ENCODE results near the gene ERVW-1.
"Not testable (repeated sequence)": the region's sequence is repeated elsewhere in the genome, so short reads cannot be mapped to it uniquely, and the experiment has no call there.

The ERVW-1 gene

DNA sequence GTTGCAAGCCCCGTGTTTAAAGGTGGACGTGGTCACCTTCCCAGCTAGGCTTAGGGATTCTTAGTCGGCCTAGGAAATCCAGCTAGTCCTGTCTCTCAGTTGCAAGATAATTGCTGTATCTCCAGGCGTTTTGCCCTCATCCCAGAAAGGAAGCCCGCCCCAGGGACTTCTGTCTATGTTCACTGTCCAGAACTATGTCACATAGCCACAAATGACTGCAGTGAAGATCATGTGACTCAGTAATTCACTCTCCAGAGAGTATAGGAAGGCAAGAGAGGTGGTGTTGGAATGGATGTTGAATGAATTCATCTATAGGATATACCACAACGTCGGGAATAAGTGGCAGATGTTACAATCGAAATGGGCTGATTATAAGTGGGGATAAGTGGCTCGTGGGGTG lies 349 bp upstream of the ERVW-1 start:
- in situ Hi-C loops (cut with HindIII; ENCODE audit: low pct_ligation_motif_present, low pct_unique_long_range_greater_than_20kb, low sequenced_read_pairs): no loop called here
- DNase-seq: no peak

DNA sequence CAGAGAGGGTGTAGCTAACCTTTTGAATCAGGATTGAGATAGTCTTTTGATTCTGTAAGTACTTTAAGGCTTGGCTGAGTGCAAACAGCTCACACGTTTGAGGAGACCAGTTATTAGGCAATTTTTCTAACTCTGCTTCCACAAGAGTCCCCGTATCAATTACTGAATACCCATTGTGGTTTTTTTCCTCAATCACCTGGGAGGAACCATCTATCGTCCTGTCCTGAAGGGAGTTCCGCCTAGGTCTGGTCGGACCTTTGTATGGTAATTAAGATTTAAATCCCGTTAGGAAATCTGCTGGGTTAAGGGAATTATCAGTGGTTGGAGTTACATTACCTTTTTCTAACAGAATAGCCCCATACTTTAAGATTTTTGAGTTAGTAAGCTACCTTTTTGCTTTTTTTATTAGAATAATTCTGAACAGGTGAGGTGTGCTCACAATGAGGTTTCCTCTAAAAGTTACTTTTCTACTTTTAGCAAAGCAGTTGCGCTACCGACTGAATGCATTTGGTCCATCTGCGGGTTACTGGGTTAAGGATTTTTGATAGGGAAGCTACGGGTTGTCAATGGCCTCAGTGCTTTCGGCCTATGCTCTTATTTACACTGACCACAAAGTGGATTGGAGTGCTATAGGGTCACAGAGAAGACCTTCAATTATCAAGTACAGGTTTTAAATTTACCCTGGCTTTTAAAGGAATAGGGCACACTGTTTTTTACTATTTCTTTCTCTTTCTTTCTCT lies 1.7 kb downstream of the ERVW-1 start:
- in situ Hi-C loops (cut with HindIII; ENCODE audit: low pct_ligation_motif_present, low pct_unique_long_range_greater_than_20kb, low sequenced_read_pairs); DNase-seq: not testable (repeated sequence)

DNA sequence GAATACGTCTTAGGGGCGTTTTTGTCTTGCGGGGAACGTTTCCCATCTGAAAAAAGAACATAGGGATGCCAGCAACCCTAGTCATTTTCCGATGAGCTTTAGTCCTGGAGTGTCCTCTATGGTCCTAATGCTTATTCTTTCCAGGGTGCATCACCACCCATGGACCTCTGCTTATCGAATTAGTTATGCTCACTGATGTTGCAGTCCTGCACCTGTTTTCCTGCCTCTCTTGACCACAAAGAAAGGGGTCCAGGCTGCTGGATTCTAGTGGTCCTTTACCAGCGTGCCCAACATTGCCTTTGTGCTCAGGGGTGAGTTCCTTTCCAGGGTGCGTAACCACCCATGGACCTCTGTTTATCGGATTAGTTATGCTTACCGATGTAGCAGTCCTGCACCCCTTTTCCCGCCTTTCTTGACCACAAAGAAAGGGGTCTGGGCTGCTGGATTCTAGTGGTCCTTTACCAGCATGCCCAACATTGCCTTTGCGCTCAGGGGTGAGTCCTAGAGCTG lies 2.4 kb downstream of the ERVW-1 start:
- DNase-seq; in situ Hi-C loops (cut with HindIII; ENCODE audit: low pct_ligation_motif_present, low pct_unique_long_range_greater_than_20kb, low sequenced_read_pairs): not testable (repeated sequence)

DNA sequence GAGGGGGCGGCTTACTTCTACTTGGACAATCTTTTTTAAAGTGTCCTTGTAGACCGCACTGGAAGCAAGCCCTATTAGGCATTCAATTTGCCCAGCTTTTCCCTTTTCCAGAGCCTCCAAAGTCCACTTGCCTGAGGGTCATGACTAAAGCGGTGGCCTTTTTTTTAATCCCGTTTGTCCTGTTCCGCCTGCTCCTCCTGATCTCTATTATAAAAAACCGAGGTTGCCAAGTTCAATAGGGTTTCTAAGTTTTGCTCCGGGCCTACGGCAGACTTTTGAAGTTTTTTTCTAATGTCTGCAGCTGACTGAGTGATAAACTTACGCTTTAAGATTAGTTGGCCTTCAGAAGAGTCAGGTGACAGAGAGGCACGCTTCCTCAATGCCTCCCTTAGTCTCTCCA lies 3.8 kb downstream of the ERVW-1 start:
- in situ Hi-C loops (cut with HindIII; ENCODE audit: low pct_ligation_motif_present, low pct_unique_long_range_greater_than_20kb, low sequenced_read_pairs); DNase-seq: not testable (repeated sequence)

DNA sequence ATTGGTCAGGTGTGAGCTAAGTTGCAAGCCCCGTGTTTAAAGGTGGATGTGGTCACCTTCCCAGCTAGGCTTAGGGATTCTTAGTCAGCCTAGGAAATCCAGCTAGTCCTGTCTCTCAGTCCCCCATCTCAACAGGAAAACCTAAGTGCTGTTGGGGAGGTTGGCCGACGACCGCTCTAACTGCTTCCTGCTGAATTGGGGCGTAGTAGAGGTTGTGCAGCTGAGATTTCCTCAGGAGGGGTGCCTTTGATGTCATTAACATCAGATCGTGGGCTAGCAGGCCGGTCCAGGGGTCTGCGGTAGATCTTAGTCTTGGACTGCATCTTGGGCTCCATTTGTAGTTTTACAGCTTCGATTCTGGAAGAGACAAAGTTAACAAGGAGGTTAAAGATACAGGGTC lies 9.2 kb downstream of the ERVW-1 start:
- DNase-seq; in situ Hi-C loops (cut with HindIII; ENCODE audit: low pct_ligation_motif_present, low pct_unique_long_range_greater_than_20kb, low sequenced_read_pairs): not testable (repeated sequence)

DNA sequence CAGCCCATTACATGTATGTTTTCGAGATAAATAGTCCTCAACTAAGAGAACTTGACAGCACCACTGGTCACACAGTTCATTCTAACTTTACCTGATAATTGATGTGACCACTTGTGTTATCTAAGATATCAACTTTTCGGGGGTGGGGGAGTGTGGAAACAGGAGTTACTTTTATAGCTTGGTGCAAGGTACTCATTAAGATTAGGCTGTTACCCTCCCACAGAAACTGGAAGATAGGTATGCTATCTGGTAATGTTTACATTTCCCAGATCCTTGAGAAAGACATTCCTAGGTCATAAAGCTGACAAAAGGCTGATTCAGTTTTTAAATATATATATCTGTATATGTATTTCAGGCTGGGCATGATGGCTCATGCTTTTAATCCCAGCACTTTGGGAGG lies 11.1 kb downstream of the ERVW-1 start:
- in situ Hi-C loops (cut with HindIII; ENCODE audit: low pct_ligation_motif_present, low pct_unique_long_range_greater_than_20kb, low sequenced_read_pairs): no loop called here
- no peak for DNase-seq

DNA sequence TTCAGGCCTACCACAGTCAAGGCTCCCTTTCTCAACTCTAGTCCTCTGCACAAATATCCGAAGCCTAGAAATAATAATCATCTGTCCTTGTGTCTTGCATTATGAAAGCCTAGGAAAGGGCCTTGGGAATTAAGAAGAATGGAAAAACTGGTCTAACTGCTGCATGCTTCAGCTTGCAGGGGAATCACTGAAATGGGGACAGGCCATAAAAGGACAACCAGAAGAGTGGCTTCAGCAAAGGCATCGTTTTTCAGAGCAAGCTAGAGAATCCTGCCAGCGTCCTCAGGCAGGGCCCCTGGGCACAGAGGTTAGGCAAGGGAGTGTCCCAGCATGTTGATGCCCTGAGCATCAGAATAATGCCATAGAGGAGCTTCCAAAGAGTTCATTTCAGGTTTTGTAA lies 13.2 kb downstream of the ERVW-1 start:
- no peak for DNase-seq
- in situ Hi-C loops (cut with HindIII; ENCODE audit: low pct_ligation_motif_present, low pct_unique_long_range_greater_than_20kb, low sequenced_read_pairs): no loop called here

DNA sequence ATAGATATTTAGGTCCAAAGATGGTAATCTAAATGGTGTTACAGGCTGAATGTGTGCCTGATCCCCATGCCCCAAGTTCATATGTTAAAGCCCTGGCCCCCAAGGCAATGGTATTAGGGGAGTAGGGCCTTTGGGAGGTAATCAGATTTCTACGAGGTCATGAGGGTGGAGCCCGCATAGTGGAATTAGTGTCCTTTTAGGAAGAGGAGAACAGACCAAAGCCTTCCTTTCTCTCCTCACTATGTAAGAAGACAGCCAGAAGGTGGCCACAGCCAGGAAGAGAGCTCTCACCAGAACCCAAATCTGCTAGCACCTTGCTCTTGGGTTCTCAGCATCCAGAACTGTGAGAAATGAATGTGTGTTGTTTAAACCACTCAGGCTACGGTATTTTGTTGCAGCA lies 15.2 kb downstream of the ERVW-1 start:
- no peak for DNase-seq
- in situ Hi-C loops (cut with HindIII; ENCODE audit: low pct_ligation_motif_present, low pct_unique_long_range_greater_than_20kb, low sequenced_read_pairs): no loop called here

DNA sequence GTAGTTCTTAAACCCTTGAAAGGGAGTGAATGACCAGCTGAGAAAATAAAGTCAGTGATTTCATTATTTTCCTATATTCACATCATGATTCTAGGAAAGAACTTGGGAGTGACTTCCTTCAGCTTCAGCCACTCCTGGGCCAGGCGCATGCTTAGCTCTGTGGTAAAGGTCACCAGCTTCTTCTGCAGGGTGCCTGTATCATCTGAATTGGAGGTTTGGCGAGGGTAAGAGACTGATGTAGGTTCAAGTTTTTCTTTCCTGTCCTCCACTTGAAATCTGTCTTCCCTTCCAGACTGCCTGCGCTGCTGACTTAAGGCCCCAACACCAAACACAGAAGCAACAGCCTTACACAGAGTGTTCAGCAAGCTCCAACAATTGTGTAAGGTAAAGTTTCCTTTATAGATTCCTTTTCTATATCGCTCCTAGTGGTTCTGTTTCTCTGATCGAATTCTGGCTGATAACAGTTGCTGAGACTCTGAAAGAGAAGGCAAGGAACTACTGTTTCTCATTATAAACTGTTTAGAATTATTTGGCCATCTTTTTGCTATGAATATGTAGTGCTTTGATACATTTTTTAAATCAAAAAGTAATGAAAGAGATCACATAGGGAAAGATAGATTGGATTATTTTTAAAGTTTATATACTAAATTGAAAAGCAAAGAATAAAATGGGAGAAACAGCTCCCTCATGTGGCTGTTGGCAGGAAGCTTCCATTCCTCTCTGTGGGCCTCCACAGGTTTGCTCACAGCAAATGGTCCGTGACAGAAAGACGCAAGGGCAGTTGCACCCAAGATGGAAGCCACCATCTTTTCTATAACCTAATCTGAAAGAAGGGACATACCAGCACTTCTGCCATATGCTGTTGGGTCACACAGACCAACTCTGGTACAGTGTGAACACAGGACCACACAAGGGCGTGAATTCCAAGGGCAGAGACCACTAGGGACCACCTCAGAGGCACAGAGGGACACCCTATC lies 16.4 kb downstream of the ERVW-1 start:
- in situ Hi-C loops (cut with HindIII; ENCODE audit: low pct_ligation_motif_present, low pct_unique_long_range_greater_than_20kb, low sequenced_read_pairs): no loop called here
- DNase-seq: peak; percentile 83

DNA sequence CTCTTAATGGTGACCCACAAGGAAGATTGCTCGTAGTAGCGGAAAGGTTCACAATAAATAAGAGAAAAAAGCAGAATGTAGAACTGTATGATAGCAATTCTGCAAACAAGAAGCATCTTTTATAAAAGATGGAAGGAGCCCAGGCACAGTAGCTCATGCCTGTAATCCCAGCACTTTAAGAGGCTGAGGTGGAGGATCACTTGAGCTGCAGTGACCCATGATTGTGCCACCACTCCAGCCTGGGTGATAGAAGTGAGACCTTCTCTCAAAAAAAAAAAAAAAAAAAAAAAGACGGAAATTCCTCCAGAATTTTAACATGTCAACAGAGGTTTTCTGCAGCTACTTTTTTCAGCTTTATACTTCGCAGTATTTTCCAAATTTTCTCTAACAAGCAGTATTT lies 17.2 kb downstream of the ERVW-1 start:
- in situ Hi-C loops (cut with HindIII; ENCODE audit: low pct_ligation_motif_present, low pct_unique_long_range_greater_than_20kb, low sequenced_read_pairs): no loop called here
- no peak for DNase-seq

DNA sequence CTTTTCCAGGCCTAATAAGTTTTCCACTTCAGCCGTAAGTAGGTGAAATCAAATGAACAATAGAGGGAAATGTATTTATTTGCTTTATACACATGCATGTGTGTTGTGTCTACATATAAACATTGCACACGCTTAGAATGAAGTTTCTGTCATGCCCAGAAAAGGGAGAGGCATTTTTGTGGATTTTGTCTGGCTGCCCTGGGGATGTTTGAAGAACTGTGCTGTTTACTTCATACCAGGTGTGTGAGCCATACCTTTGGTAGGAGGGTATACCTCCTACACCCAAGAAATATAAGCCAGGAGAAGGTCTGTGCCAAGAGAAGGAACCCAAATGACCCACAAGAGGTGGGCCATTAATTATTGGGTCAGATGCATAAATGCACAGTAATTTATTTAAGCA lies 17.6 kb downstream of the ERVW-1 start:
- in situ Hi-C loops (cut with HindIII; ENCODE audit: low pct_ligation_motif_present, low pct_unique_long_range_greater_than_20kb, low sequenced_read_pairs): no loop called here
- no peak for DNase-seq

DNA sequence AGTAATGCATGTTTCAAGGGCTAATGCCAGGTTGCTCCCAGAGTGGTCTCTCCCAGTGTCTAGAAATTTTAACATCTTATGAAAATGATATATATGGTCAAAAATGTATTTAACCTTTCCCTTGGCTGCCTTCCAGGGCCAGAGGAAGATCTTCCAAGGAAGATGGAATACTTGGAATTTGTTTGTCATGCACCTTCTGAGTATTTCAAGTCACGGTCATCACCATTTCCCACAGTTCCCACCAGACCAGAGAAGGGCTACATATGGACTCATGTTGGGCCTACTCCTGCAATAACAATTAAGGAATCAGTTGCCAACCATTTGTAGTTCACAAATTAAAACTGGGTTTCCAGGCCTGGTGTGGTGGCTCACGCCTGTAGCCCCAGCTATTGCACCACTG lies 21.5 kb downstream of the ERVW-1 start:
- in situ Hi-C loops (cut with HindIII; ENCODE audit: low pct_ligation_motif_present, low pct_unique_long_range_greater_than_20kb, low sequenced_read_pairs): no loop called here
- DNase-seq: no peak

DNA sequence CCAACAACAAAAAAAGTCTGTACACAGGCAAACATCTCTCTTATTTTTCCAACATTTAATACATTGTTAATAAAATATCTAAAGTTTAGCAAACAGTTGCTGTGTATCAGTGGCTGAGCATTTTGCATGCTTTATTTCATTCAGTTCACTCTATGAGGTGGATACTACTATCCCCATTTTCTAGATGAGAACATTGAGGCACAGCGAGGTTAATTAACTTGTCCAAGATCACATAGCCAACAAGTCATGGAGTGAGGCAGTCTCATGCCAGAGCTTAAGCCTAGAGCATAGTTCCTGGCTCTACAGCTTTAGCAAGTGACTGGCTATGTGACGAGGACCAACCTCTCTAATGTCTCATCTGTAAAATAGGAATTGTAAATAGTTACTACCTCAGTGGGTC lies 26.1 kb downstream of the ERVW-1 start:
- DNase-seq: no peak
- in situ Hi-C loops (cut with HindIII; ENCODE audit: low pct_ligation_motif_present, low pct_unique_long_range_greater_than_20kb, low sequenced_read_pairs): no loop called here

DNA sequence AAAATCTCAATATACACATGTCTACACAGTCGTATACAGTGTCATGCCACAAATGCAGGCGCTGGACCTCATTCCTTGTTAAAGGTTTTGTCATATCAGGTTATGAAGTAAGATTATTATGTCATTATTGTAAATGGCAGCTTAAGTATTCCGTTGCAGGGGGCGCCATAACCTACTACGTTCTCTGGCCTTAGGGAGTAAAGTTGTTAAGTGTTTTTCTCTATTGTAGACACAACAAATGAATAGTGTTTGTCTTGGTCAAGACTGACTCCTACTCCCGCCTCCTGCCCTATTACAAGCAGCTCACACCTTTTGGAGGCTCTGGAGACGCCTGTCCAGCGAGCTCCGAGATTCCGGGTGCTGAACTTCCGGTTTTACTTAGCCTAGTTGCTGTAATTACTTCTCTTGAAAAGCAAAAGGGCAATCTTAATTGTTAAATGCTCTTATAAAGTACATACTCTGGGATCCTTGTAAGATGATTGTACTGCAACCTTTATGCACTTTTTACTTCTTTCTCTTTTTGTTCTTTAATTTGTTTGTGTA lies 29.5 kb downstream of the ERVW-1 start:
- peak; percentile 79 for DNase-seq
- in situ Hi-C loops (cut with HindIII; ENCODE audit: low pct_ligation_motif_present, low pct_unique_long_range_greater_than_20kb, low sequenced_read_pairs): no loop called here

DNA sequence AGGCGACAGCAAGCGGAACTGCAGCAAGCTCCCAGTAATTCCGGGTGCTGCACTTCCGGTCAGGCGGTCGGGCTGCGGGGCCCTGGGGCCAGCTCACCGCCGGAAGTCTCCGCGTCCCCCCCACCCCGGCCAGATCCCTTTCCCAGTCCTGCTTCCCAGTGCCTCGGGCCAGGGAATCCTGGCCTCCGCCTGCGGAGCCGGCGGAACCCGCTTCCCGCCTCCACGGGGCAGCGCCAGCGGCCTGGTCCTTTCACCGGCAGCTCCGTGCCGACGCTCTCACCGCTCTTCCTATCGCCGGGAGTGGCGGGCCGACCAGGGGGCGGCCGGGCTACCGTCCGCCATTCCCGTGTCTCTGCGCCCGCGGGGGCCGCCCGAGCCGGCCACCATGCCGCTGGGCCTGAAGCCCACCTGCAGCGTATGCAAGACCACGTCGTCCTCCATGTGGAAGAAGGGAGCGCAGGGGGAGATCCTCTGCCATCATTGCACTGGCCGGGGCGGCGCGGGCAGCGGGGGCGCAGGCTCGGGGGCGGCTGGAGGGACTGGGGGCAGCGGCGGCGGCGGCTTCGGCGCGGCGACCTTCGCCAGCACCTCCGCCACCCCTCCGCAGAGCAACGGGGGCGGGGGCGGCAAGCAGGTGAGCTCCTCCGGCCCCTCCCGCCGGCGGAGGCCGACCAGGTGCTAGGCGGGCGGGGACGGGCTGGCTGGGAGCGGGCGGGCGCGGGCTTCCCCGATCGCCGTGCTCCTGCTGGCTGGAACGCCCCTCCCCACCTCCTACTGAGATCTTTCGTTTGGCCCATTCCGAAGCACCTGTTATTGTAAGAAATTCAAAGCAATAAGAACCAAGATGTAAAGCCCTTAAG lies 30.2 kb downstream of the ERVW-1 start, which contains the start of gene GATAD1:
Gene GATAD1 (plus strand): TSS at position 138 of the 860 bp plus-strand sequence. CDS start 248 bp downstream, at position 386.
- in situ Hi-C loops (cut with HindIII; ENCODE audit: low pct_ligation_motif_present, low pct_unique_long_range_greater_than_20kb, low sequenced_read_pairs): no loop called here

DNA sequence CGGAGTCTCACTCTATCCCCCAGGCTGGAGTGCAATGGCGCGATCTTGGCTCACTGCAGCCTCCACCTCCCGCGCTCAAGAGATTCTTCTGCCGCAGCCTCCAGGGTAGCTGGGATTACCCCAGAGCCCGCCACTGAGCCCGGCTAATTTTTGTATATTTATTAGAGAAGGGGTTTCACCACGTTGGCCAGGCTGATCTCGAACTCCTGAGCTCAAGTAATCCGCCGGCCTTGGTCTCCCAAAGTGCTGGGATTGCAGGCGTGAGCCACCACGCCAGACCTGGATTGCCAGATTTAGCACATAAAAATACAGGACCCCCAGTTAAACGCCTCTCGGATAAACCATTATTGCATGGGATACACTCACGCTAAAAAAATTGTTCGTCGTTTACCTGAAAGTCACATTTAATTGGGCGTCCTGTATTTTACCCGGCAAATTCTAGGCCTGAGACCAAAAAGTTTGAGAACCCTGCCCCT lies 30.8 kb downstream of the ERVW-1 start:
- DNase-seq: no peak
- in situ Hi-C loops (cut with HindIII; ENCODE audit: low pct_ligation_motif_present, low pct_unique_long_range_greater_than_20kb, low sequenced_read_pairs): no loop called here

More for the DNA sequence above, 30.2 kb downstream of the ERVW-1 start, which contains the start of gene GATAD1:
- DNase-seq: peak; percentile 97

DNA sequence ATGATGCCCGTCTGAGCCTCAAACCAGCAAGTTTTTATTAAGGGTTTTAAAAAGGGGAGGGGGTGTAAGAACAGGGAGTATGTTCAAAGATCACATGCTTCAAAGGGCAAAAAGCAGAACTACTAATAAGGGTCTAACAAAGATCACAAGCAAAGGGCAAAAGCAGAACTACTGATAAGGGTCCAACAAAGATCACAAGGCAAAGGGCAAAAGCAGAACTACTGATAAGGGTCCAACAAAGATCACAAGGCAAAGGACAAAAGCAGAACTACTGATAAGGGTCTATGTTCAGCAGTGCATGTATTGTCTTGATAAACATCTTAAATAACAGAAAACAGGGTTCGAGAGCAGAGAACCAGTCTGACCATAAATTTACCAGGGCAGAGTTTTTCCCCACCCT lies 35.0 kb downstream of the ERVW-1 start:
- DNase-seq; in situ Hi-C loops (cut with HindIII; ENCODE audit: low pct_ligation_motif_present, low pct_unique_long_range_greater_than_20kb, low sequenced_read_pairs): not testable (repeated sequence)

DNA sequence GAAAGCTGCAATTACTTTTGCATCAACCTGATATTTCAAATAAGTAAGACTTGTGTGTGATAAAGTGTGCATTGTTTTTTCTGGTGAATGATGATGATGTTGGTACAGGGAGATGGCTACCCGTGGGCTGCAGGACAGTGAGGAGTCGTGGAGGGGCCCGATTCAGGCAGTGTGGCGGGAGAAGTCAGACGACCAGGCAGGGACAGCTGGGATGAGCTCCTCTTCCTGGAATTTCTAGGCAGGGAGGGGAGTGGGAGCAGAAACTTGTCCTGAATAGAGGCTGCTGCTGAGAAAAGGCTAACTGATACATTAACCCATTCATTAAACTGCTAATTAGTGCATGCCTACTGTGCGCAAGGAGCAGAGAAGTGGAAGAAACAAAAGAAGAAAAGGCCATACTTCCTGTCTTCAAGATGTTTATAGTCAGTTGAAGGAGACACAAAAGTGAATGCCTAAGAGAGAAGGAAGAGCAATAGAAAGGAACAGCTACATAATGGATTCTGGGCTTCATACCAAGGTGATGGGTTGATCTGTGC lies 39.7 kb downstream of the ERVW-1 start:
- DNase-seq: no peak
- in situ Hi-C loops (cut with HindIII; ENCODE audit: low pct_ligation_motif_present, low pct_unique_long_range_greater_than_20kb, low sequenced_read_pairs): no loop called here
